Astrocyte of the cerebellum (primary cell): ENCODE results near the gene RAB40A.

Experiments used
- DNase-seq: peaks from one replicate; pipeline ENCODE4 v3.0.0-alpha.2; 2011; ENCODE audit warnings: low read depth
- H3K4me3 ChIP-seq: 2 replicates; pipeline ENCODE4 v1.5.1; 2011; ENCODE audit warnings: mild to moderate bottlenecking, low read depth, low read length, moderate library complexity
- CTCF ChIP-seq: IDR thresholded peaks from 2 replicates; pipeline ENCODE4 v1.5.1; 2012; ENCODE audit warnings: low read length, low read depth, moderate library complexity, mild to moderate bottlenecking; ENCODE audit errors: missing control alignments
- in situ Hi-C: cut with HindIII; loops from 2 replicates; pipeline ENCODE4 v1.10.0; 2017; ENCODE audit warnings: low sequenced_read_pairs

Gene RAB40A

GRCh38 chrX:103517246-103517645, 2.0 kb downstream of the RAB40A start:
- no peak for TF ChIP-seq CTCF
- in situ Hi-C loops, result no loop called here
- H3K4me3 ChIP-seq, result no peak overlapping the region
- no peak for DNase-seq

GRCh38 chrX:103513476-103514108, 5.7 kb downstream of the RAB40A start:
- in situ Hi-C loops, result no loop called here
- no peak overlapping the region for H3K4me3 ChIP-seq
- no peak for DNase-seq

GRCh38 chrX:103513067-103513466, 6.2 kb downstream of the RAB40A start:
- H3K4me3 ChIP-seq, result no peak overlapping the region
- no peak for DNase-seq

More at GRCh38 chrX:103513476-103514108, 5.7 kb downstream of the RAB40A start:
- no peak for TF ChIP-seq CTCF

GRCh38 chrX:103510031-103510430, 9.3 kb downstream of the RAB40A start:
- in situ Hi-C loops, result no loop called here
- no peak overlapping the region for H3K4me3 ChIP-seq
- no peak for DNase-seq
- no peak for TF ChIP-seq CTCF

More at GRCh38 chrX:103513067-103513466, 6.2 kb downstream of the RAB40A start:
- TF ChIP-seq CTCF, result no peak
- in situ Hi-C loops, result no loop called here

DNA sequence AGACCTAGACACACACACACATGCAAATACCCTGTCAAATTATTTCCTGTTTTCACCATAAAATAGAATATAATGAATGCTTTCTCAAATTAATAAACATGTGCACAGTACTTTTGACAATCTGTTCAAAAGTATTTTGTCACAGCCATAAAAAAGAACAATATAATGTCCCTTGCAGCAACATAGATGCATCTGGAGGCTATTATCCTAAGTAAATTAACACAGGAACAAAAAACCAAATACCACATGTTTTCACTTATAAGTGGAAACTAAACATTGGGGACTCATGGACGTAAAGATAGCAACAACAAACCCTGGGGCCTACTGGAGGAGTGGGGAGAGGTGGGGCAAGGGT, 15.5 kb downstream of the RAB40A start:
- no peak for TF ChIP-seq CTCF
- H3K4me3 ChIP-seq, result no peak overlapping the region
- in situ Hi-C loops, result no loop called here
- DNase-seq, result no peak

DNA sequence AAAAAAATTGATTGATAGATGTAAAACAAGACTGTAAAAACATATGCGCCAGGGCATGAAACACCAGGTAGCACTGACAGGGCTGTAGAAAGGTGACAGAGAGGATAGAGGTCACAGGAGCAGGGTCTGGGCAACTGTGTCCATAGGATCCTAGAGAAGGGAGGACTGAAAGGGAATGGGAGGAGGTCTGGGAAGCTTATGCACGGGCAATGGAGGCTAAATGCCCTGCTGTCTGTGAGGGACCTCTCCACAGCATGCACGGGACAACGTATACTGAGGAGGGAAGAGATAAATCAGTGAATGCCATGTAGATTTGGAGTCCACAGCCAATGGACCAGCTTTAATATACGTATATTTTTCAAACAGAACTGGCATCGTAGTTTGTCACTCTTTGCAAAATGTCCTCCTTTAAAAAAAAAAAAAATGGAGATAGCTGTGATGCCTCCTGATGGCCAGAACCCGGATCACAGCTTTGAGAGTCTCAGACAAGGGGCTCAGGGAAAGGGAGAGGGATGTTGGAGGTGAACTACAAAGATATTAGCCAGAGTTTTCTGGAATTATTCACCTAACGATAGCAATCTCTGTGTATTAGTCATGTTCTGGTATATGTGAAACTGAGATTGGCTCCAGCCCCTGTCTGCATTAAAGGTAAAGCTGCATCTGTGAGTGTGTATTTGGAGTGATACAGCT, 16.0 kb downstream of the RAB40A start:
- no peak overlapping the region for H3K4me3 ChIP-seq
- in situ Hi-C loops, result no loop called here
- DNase-seq, result no peak
- no peak for TF ChIP-seq CTCF
